Measurements from ENCODE around the gene SLC41A3. TPM values are rescaled to one million over a fixed set of nuclear protein-coding genes. Genes with fewer than 3 reads are reported as not detected.

The SLC41A3 gene
- total and polyA plus RNA-seq, 2 of the 4 experiments (the other 2 are of a cell fraction) = 30.5 to 43.5 TPM

GRCh38 chr3:126107957-126108675 is 24.2 kb upstream of the SLC41A3 start:
- in situ Hi-C loops (cut with MboI; ENCODE audit: low sequenced_read_pairs) (no loop called here), intact Hi-C loops (cut with micrococcal nuclease) (no loop called here), dilution Hi-C loops (cut with HindIII; ENCODE audit: low sequenced_read_pairs, unreplicated experiment) (no loop called here)
- Histone ChIP-seq H2BK15ac (ENCODE audit: low read depth, low read length) (no peak overlapping the region), H2AFZ (replicated peaks; ENCODE audit: low read length, poor library complexity) (no peak overlapping the region), H3K36me3 (ENCODE audit: control insufficient read depth, insufficient read depth, low read length) (no peaks in the 10 kb centered on the region), H2AK5ac (ENCODE audit: low read depth, low read length) (no peak overlapping the region), H4K91ac (ENCODE audit: insufficient read depth, low read depth, low read length) (no peak overlapping the region), H3K4me1 (ENCODE audit: control insufficient read depth, insufficient read depth, low read length) (no peaks in the 10 kb centered on the region), H3K23ac (ENCODE audit: low read depth, low read length) (no peak overlapping the region), H2AK9ac (replicated peaks; ENCODE audit: low read depth, low read length, poor library complexity) (peak overlapping the region; percentile 28), H3K4ac (ENCODE audit: low read depth, low read length) (no peak overlapping the region), H2BK120ac (ENCODE audit: low read depth, low read length) (no peak overlapping the region), H3K56ac (ENCODE audit: extremely low read depth, insufficient read depth, low read length) (no peak overlapping the region), H2BK20ac (ENCODE audit: low read depth, low read length) (no peak overlapping the region), H3K14ac (replicated peaks; ENCODE audit: low read depth, low read length) (no peak overlapping the region), H3K18ac (ENCODE audit: low read depth, low read length) (no peak overlapping the region), H3K9me1 (ENCODE audit: insufficient read depth, low read length) (no peaks in the 10 kb centered on the region), H4K5ac (ENCODE audit: low read depth, low read length) (no peak overlapping the region), H4K8ac (ENCODE audit: low read depth in 2 of 2, low read length in 2 of 2) (no peak overlapping the region), H3K79me1 (ENCODE audit: low read depth in 1 of 2, low read length in 2 of 2) (no peaks in the 10 kb centered on the region), H3K9ac (ENCODE audit: low read depth, low read length) (no peak overlapping the region), H3K4me3 (ENCODE audit: insufficient read depth, low read depth, low read length) (no peak overlapping the region), H2BK5ac (ENCODE audit: low read depth, low read length, poor library complexity, severe bottlenecking) (no peak overlapping the region), H3K27me3 (ENCODE audit: control insufficient read depth, insufficient read depth, low read length) (peaks cover 18% of the 10 kb centered on the region), H4K20me1 (ENCODE audit: insufficient read depth, low read length) (no peaks in the 10 kb centered on the region), H3K9me3 (ENCODE audit: control insufficient read depth, insufficient read depth, low read length) (no peaks in the 10 kb centered on the region), H3K4me2 (ENCODE audit: low read depth, low read length) (no peak overlapping the region), H3K27ac (ENCODE audit: insufficient read depth, low read length) (no peak overlapping the region)
- 81% methylated on average over 5 of the region's 8 CpGs; no CpG with 5 or more reads in 1 of the 2 experiments for WGBS, 2 experiments (ENCODE audit: extremely low coverage in 2 of 2, insufficient read length in 1 of 2)
- ChIA-PET CTCF (interaction anchor here (0.9 kb wide), 1 partner anchor 12 kb away, joined by 4 read pairs; no protein-coding TSS in a partner anchor), POLR2A (ENCODE audit: unreplicated experiment) (no interaction called here)
- no TSS peak for BruUV-seq (replicated peaks)
- TF ChIP-seq RCOR1 (IDR thresholded peaks at IDR 0.05; ENCODE audit: insufficient replicate concordance, low read length) (no peak), MAZ (IDR thresholded peaks at IDR 0.05; ENCODE audit: borderline replicate concordance, low read depth, low read length) (no peak), POLR2A (IDR thresholded peaks at IDR 0.05; ENCODE audit: low read depth, low read length) (no peak), BHLHE40 (IDR thresholded peaks at IDR 0.05; ENCODE audit: low read depth, low read length) (peak; percentile 28; the same call in 1 of the 2 replicates), FOS (IDR thresholded peaks at IDR 0.05; ENCODE audit: low read depth, low read length) (peak; percentile 12; the same call in 1 of the 2 replicates), ELK1 (IDR thresholded peaks at IDR 0.05; ENCODE audit: borderline replicate concordance, low read depth, low read length) (no peak), CEBPB (IDR thresholded peaks at IDR 0.05; ENCODE audit: low read depth, low read length) (peak; percentile 69), CHD1 (IDR thresholded peaks at IDR 0.05; ENCODE audit: low read depth, low read length) (no peak)
- DNase-seq (peak; percentile 29), ATAC-seq (ENCODE audit: low read depth) (peak; percentile 82)

Data from IMR-90 (cell line).